Measurements from ENCODE around the gene EMID1.

EMID1 gene

GRCh38 chr22:29219881-29220670, 14.4 kb downstream of the EMID1 start:
- H3K4me3 ChIP-seq (ENCODE audit: low read depth, low read length), result no peak overlapping the region
- DNase-seq (ENCODE audit: low read depth), result no peak
- TF ChIP-seq POLR2A (IDR thresholded peaks at IDR 0.05; ENCODE audit: extremely low read depth, insufficient read length), result no peak
- TF ChIP-seq CTCF (IDR thresholded peaks at IDR 0.05; ENCODE audit: low read depth, low read length), result no peak
- no peak for TF ChIP-seq MAX (IDR thresholded peaks at IDR 0.05; ENCODE audit: low read depth, low read length)
- TF ChIP-seq MYC (IDR thresholded peaks at IDR 0.05; ENCODE audit: low read depth, low read length), result no peak

- TF ChIP-seq MYC (IDR thresholded peaks at IDR 0.05; ENCODE audit: low read depth, low read length) (no peak), MAX (IDR thresholded peaks at IDR 0.05; ENCODE audit: low read depth, low read length) (no peak), CTCF (IDR thresholded peaks at IDR 0.05; ENCODE audit: low read depth, low read length) (no peak), POLR2A (IDR thresholded peaks at IDR 0.05; ENCODE audit: extremely low read depth, insufficient read length) (no peak)
- DNase-seq (ENCODE audit: low read depth), result no peak
- no peak overlapping the region for H3K4me3 ChIP-seq (ENCODE audit: low read depth, low read length)
Measured at GRCh38 chr22:29224121-29224858, 18.6 kb downstream of the EMID1 start.

- H3K4me3 ChIP-seq (ENCODE audit: low read depth, low read length), result no peak overlapping the region
- TF ChIP-seq CTCF (IDR thresholded peaks at IDR 0.05; ENCODE audit: low read depth, low read length), result no peak
- DNase-seq (ENCODE audit: low read depth), result no peak
Measured at GRCh38 chr22:29224859-29225410, 19.2 kb downstream of the EMID1 start.

GRCh38 chr22:29225422-29226090, 19.9 kb downstream of the EMID1 start:
- TF ChIP-seq MAX (IDR thresholded peaks at IDR 0.05; ENCODE audit: low read depth, low read length) (no peak), POLR2A (IDR thresholded peaks at IDR 0.05; ENCODE audit: extremely low read depth, insufficient read length) (no peak), CTCF (IDR thresholded peaks at IDR 0.05; ENCODE audit: low read depth, low read length) (no peak)
- DNase-seq (ENCODE audit: low read depth), result no peak
- no peak overlapping the region for H3K4me3 ChIP-seq (ENCODE audit: low read depth, low read length)

GRCh38 chr22:29226351-29226981, 20.8 kb downstream of the EMID1 start:
- no peak overlapping the region for H3K4me3 ChIP-seq (ENCODE audit: low read depth, low read length)
- TF ChIP-seq CTCF (IDR thresholded peaks at IDR 0.05; ENCODE audit: low read depth, low read length), result no peak
- no peak for TF ChIP-seq POLR2A (IDR thresholded peaks at IDR 0.05; ENCODE audit: extremely low read depth, insufficient read length)
- TF ChIP-seq MAX (IDR thresholded peaks at IDR 0.05; ENCODE audit: low read depth, low read length), result no peak
- no peak for TF ChIP-seq MYC (IDR thresholded peaks at IDR 0.05; ENCODE audit: low read depth, low read length)
- no peak for DNase-seq (ENCODE audit: low read depth)

Measured in NB4 (cell line).